Dendritic cell treated with granulocyte-macrophage colony-stimulating factor and Interleukin-4, amounts not matched to agents 40 ng/mL and 50 ng/mL, for 4 days (primary cell): Measurements from ENCODE around the gene HSPB9.
A peak's percentile ranks its signal among the peaks of the same experiment; 100 is the strongest.

Source experiments
- H3K27ac Mint-ChIP-seq: one replicate; pipeline ENCODE4 v1.8.0; 2022; ENCODE audit warnings: mild to moderate bottlenecking, mixed read lengths
- H3K27me3 Mint-ChIP-seq: one replicate; pipeline ENCODE4 v1.8.0; 2022; ENCODE audit warnings: mild to moderate bottlenecking, mixed read lengths
- H3K36me3 Mint-ChIP-seq: one replicate; pipeline ENCODE4 v1.8.0; 2022; ENCODE audit warnings: low read depth, mixed read lengths
- H3K4me1 Mint-ChIP-seq: one replicate; pipeline ENCODE4 v1.8.0; 2022; ENCODE audit warnings: low read depth, mixed read lengths
- H3K4me3 Mint-ChIP-seq: one replicate; pipeline ENCODE4 v1.8.0; 2022; ENCODE audit warnings: mild to moderate bottlenecking, moderate library complexity, mixed read lengths
- H3K9me3 Mint-ChIP-seq: one replicate; pipeline ENCODE4 v1.8.0; 2022; ENCODE audit warnings: mixed read lengths
- intact Hi-C: fragments of 100-400 bp; cut with micrococcal nuclease; formaldehyde crosslinking; loops from one replicate; pipeline ENCODE4 v1.15.0; 2022

Gene HSPB9

DNA sequence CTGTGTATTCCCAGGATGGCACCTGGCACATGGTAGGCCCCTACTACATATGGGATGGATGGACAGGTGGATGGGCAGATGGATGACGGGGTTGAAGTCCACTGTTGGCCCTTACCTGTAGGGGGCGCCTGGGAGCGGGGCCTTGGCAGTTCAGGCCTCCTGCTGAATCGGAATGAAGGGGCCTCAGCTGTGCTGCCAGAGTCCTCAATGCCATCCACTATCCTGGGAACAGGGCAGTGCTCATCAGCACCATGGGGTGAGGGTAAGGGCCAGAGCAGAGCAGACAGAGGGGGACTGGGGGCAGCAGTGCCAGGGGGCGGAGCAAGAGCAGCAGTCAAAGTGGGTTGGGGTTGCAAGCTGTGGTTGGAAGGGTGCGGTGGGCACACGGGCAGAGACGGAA is 40.5 kb downstream of the HSPB9 start:
- Mint-ChIP-seq H3K36me3 (no peaks in the 10 kb centered on the region), H3K4me1 (peaks cover 44% of the 10 kb centered on the region), H3K27me3 (peaks cover 17% of the 10 kb centered on the region), H3K27ac (peak overlapping the region; percentile 31), H3K9me3 (no peaks in the 10 kb centered on the region), H3K4me3 (no peak overlapping the region)
- intact Hi-C loops = no loop called here

DNA sequence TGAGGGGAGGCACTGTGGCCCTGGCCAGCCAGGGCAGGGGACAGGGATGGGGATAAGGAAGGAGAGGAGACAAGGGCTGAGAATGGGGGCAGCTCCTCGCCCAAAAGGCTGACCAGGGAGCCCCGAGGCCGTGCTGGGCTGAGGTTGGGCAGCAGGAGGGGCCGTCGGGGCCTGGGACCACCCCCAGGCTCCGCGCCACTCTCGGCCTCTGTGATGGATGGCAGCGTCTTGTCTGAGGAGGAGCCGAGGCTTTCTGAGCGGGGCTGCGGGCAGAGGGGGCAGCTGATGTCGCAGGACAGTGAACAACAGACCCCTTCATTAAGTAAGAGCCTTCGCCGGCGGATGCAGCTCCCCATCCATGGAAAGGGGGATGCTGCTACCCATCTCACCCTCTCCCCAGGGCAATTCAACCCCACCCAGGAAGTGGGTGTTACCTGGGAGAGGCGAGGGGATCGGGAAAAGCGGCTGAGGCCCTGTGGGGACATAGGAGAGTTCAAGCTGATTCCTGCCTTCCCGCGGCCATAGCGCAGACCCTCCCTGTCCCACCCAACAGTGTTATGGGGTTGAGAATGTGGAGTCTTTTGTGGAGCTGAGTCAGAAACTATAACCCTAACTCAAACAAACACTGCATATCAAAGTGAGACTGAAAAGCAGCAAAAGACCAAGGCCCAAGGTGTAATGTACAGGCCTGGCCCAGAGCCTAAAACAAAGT is 41.2 kb downstream of the HSPB9 start:
- peaks cover 46% of the 10 kb centered on the region for H3K4me1 Mint-ChIP-seq
- no peaks in the 10 kb centered on the region for H3K36me3 Mint-ChIP-seq
- intact Hi-C loops = no loop called here
- no peaks in the 10 kb centered on the region for H3K9me3 Mint-ChIP-seq
- H3K27ac Mint-ChIP-seq = peak overlapping the region; percentile 31
- peaks cover 17% of the 10 kb centered on the region for H3K27me3 Mint-ChIP-seq
- H3K4me3 Mint-ChIP-seq = no peak overlapping the region

DNA sequence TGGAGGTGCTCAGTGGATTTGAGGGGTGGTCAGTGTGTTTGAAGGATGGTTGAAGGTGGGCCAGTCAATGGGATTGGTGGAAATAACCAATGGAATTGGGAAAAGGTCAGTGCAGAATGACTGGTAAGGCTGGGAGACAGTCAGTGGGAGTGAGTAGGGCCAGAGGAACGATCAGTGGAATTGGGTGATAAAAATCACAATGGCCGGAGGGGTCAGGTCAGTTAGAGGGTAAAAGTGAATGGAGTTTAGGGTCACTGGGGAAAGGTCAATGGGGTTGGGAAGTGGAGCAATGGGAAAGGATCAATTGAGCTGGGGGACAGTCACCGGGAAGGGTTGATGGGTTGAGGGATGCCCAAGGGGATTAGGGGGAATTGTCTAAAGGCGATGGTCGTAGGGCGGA is 43.1 kb downstream of the HSPB9 start:
- no peak overlapping the region for H3K27ac Mint-ChIP-seq

DNA sequence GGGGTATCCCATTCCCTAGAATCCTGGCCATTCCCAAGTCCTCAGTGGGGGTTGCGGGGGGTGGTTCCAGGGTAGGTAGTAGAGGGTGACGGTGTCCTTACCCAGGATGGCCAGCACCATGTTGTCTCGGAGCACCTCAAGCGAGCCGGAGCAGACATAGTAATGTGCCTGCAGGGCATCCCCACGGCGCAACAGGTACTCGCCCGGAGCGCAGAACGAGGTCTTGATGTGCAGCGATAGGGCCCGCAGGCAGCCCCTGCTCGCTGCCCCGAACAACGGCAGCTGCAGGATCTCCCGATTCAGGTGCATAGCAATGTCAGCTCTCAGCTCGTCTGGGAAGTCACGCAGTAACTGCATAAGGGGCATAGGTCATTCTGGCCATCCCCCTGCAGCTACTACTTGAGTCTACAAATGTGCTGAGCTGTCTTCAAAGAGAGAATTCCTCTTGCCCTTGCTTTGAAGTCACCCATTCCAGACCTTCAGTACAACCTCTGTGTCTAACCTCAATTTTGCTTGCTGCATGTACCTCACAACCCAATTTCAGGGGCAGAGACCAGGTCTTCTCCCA is 43.7 kb downstream of the HSPB9 start:
- Mint-ChIP-seq H3K4me3 (no peak overlapping the region), H3K36me3 (no peaks in the 10 kb centered on the region)
- intact Hi-C loops = loop anchor here (5.0 kb wide), 1 partner anchor 34 kb away; no protein-coding TSS in a partner anchor

More for the DNA sequence above, 43.1 kb downstream of the HSPB9 start:
- Mint-ChIP-seq H3K4me3 (no peak overlapping the region), H3K9me3 (no peaks in the 10 kb centered on the region), H3K36me3 (no peaks in the 10 kb centered on the region), H3K27me3 (peaks cover 21% of the 10 kb centered on the region), H3K4me1 (peaks cover 46% of the 10 kb centered on the region)
- intact Hi-C loops = loop anchor here (5.0 kb wide), 1 partner anchor 33 kb away; no protein-coding TSS in a partner anchor

DNA sequence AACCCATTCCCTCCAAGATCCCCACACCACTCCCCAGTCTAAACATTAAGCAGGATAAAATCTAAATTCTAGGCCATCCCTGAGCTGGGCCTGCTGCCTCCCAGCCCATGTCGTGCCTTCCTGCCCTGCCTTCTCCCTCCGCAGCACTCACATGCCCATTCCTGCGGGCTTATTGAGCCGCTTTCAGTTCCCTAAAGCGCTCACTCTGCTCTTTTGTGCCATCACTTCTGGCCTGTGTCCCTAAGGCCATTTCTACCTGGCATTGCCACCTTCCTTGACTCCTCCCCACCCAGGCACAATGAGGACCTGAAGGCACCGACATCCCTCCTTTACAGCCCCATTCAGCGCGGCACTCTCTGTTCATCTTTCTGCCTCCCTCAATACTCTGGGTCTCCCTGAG is 45.2 kb downstream of the HSPB9 start:
- H3K4me1 Mint-ChIP-seq = peaks cover 27% of the 10 kb centered on the region
- H3K27ac Mint-ChIP-seq = peak overlapping the region; percentile 20
- peak overlapping the region; percentile 27 for H3K4me3 Mint-ChIP-seq
- intact Hi-C loops = loop anchor here (5.0 kb wide), 1 partner anchor 36 kb away; no protein-coding TSS in a partner anchor
- no peaks in the 10 kb centered on the region for H3K9me3 Mint-ChIP-seq
- no peaks in the 10 kb centered on the region for H3K36me3 Mint-ChIP-seq
- peaks cover 38% of the 10 kb centered on the region for H3K27me3 Mint-ChIP-seq

More for the DNA sequence above, 43.7 kb downstream of the HSPB9 start:
- Mint-ChIP-seq H3K27ac (no peak overlapping the region), H3K4me1 (peaks cover 42% of the 10 kb centered on the region), H3K27me3 (peaks cover 27% of the 10 kb centered on the region), H3K9me3 (no peaks in the 10 kb centered on the region)

DNA sequence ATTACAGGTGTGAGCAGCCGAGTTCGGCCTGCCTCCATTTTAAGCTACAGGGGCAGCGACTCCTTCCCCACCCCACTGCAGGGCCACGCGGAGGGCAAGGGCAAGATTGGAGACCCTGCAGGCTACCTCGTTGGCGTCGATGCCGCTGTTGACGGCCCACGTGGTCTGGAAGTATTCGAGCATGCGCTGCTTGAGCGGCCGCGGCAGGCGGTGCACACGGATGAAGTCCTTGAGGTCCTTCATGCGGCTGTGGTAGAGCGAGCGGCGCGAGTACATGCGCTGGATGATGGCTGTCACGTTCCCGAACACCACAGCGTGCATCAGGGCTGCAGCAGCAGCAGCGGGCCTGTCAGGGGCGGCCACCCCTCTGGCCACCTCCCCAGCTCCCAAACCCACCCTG is 46.7 kb downstream of the HSPB9 start:
- intact Hi-C loops = loop anchor here (5.0 kb wide), 1 partner anchor 37 kb away; no protein-coding TSS in a partner anchor
- peaks cover 42% of the 10 kb centered on the region for H3K27me3 Mint-ChIP-seq
- no peak overlapping the region for H3K27ac Mint-ChIP-seq
- no peaks in the 10 kb centered on the region for H3K36me3 Mint-ChIP-seq
- peaks cover 19% of the 10 kb centered on the region for H3K4me1 Mint-ChIP-seq
- H3K9me3 Mint-ChIP-seq = no peaks in the 10 kb centered on the region
- H3K4me3 Mint-ChIP-seq = no peak overlapping the region

DNA sequence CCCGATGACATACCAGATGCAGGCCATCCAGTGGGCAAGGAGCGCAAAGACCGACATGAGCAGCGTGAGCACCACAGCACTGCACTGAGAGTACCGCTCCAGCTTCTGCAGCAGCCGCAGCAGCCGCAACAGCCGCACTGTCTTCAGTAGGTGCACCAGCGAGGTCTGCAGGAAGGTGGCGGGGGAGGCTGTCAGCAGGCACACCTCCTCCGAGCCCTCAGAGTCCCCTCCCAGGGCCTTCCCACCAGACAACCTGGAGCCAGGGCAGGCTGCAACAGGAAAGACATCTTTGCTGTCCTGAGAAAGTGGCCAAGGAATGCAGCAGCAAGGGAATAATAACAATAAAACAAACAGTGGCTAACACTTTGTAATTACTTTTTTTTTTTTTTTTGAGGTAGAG is 49.2 kb downstream of the HSPB9 start:
- intact Hi-C loops = no loop called here
- no peak overlapping the region for H3K27ac Mint-ChIP-seq
- H3K4me1 Mint-ChIP-seq = peaks cover 15% of the 10 kb centered on the region
- H3K36me3 Mint-ChIP-seq = no peaks in the 10 kb centered on the region
- no peak overlapping the region for H3K4me3 Mint-ChIP-seq
- H3K9me3 Mint-ChIP-seq = no peaks in the 10 kb centered on the region
- peaks cover 51% of the 10 kb centered on the region for H3K27me3 Mint-ChIP-seq
